PC-9 (cell line): ENCODE measurements around the gene SPSB3. TPM values are rescaled to one million over a fixed set of nuclear protein-coding genes. Genes with fewer than 3 reads are reported as not detected.

ENCODE experiments used
- BruUV-seq: library from RNA; stranded (reverse); fragments of 400-500 nt; replicated peaks from 2 replicates; lab custom pipeline; 2021; lab: Mats Ljungman, UMichigan
- CTCF ChIA-PET: fragments of 300-600 bp; sonication (Branson Sonifier 250); formaldehyde crosslinking; loops from one replicate; lab custom pipeline; 2022; ENCODE audit warnings: antibody characterized with exemption; lab: Charles Lee
- POLR2A ChIA-PET: fragments of 300-600 bp; sonication (Branson Sonifier 250); formaldehyde crosslinking; loops from one replicate; lab custom pipeline; 2022; ENCODE audit warnings: antibody characterized with exemption; ENCODE audit not compliant: unreplicated experiment; lab: Charles Lee
- DNase-seq, 2 experiments: peaks; one replicate each; pipeline versions ENCODE4 v3.0.0 to v3.0.0-alpha.2; 2015 to 2022; ENCODE audit warnings: mixed read lengths in 1 of 2
- H2AFZ ChIP-seq: fragments of 200-600 bp; sonication (generic); 2 replicates; pipeline ENCODE4 v1.8.1; 2017; ENCODE audit warnings: antibody characterized with exemption
- H3F3A ChIP-seq: fragments of 200-600 bp; sonication (generic); 2 replicates; pipeline ENCODE4 v1.8.1; 2017; ENCODE audit warnings: antibody characterized with exemption, mild to moderate bottlenecking, low read depth; ENCODE audit not compliant: insufficient read depth
- H3K27ac ChIP-seq: fragments of 200-600 bp; sonication (generic); 2 replicates; pipeline ENCODE4 v1.6.1; 2016; ENCODE audit warnings: mixed run types
- H3K27me3 ChIP-seq: fragments of 200-600 bp; sonication (generic); 2 replicates; pipeline ENCODE4 v1.6.1; 2016; ENCODE audit warnings: low read depth, mixed run types; ENCODE audit not compliant: insufficient read depth
- H3K36me3 ChIP-seq: fragments of 200-600 bp; sonication (generic); 2 replicates; pipeline ENCODE4 v1.6.1; 2016; ENCODE audit warnings: low read depth, mixed run types
- H3K4me1 ChIP-seq: fragments of 200-600 bp; sonication (generic); replicated peaks from 2 replicates; pipeline ENCODE4 v1.6.1; 2016; ENCODE audit warnings: mixed run types; ENCODE audit not compliant: insufficient read depth
- H3K4me2 ChIP-seq: fragments of 200-600 bp; sonication (generic); 2 replicates; pipeline ENCODE4 v1.6.1; 2017; ENCODE audit warnings: mixed run types
- H3K4me3 ChIP-seq: fragments of 200-600 bp; sonication (generic); 2 replicates; pipeline ENCODE4 v1.6.1; 2016; ENCODE audit warnings: mixed run types
- H3K79me2 ChIP-seq: fragments of 200-600 bp; sonication (generic); 2 replicates; pipeline ENCODE4 v1.6.1; 2017; ENCODE audit warnings: low read depth, mixed run types
- H3K9me2 ChIP-seq: fragments of 200-600 bp; sonication (generic); 2 replicates; pipeline ENCODE4 v1.8.1; 2017; ENCODE audit warnings: mild to moderate bottlenecking; ENCODE audit not compliant: insufficient read depth
- H3K9me3 ChIP-seq: fragments of 200-600 bp; sonication (generic); 2 replicates; pipeline ENCODE4 v1.8.1; 2016; ENCODE audit warnings: low read depth; ENCODE audit not compliant: insufficient read depth
- H4K20me1 ChIP-seq: fragments of 200-600 bp; sonication (generic); 2 replicates; pipeline ENCODE4 v1.8.1; 2017; ENCODE audit not compliant: insufficient read depth
- EZH2 ChIP-seq: fragments of 200-600 bp; sonication (generic); IDR thresholded peaks from 2 replicates; pipeline ENCODE4 v1.8.0; 2017; ENCODE audit warnings: antibody characterized with exemption, low read depth
- intact Hi-C: fragments of 100-400 bp; cut with micrococcal nuclease; formaldehyde crosslinking; loops from one replicate; pipeline ENCODE4 v1.10.0; 2022; ENCODE audit not compliant: unreplicated experiment
- total RNA-seq: library from RNA; stranded (reverse); gene quantifications from 2 replicates; pipeline ENCODE4 v1.2.3, GENCODE V29; 2021
- TF ChIP-seq, protein P1 (sequence below): fragments of 200-600 bp; sonication (generic); conservative IDR thresholded peaks from 2 replicates; pipeline ENCODE4 v1.6.1; 2017; ENCODE audit warnings: mixed run types, antibody characterized with exemption, mild to moderate bottlenecking, moderate library complexity

The SPSB3 gene
- total RNA-seq, 1 experiment from 2014 or later = 58.2 TPM

DNA sequence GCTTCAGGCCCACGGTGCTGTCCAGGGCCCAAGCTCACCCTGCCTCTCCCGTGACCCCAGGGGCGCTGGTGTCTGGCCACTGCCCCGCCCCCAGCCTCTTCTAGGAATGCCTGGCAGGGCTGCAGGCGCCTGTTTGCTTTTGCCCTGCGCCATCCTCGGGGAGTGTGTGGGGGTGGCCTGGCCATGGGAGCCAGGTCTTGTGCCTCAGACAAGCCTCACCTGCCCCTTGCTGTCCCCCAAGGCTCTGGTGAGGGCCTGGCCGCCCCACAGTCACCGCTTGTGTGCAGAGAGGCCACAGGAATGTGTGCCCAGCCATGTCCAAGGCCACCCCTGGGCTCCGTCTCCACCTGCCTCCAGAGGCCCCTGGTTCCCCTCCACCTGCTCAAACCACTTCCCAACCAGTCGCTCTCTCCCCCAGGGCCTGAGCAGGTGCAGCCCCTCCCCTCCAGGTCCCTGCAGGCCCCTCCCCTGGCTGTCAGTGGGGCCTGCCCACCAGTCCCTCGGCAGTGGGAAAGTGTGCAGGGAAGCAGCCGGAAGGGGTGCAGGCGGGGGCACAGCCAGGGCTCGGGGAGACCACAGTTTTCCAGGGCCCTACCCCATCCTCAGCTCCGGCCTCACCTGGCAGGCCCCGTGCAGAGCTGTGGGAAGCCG is 12.0 kb upstream of the SPSB3 start:
- no peaks in the 10 kb centered on the region for H3K36me3 ChIP-seq
- peaks cover 5% of the 10 kb centered on the region; the same call in 1 of the 2 replicates for H3K9me3 ChIP-seq
- BruUV-seq = no TSS peak
- H3K4me3 ChIP-seq = no peak overlapping the region
- DNase-seq = no peak
- H3F3A ChIP-seq = no peaks in the 10 kb centered on the region
- TF ChIP-seq EZH2 = no peak
- TF ChIP-seq, protein P1, sequence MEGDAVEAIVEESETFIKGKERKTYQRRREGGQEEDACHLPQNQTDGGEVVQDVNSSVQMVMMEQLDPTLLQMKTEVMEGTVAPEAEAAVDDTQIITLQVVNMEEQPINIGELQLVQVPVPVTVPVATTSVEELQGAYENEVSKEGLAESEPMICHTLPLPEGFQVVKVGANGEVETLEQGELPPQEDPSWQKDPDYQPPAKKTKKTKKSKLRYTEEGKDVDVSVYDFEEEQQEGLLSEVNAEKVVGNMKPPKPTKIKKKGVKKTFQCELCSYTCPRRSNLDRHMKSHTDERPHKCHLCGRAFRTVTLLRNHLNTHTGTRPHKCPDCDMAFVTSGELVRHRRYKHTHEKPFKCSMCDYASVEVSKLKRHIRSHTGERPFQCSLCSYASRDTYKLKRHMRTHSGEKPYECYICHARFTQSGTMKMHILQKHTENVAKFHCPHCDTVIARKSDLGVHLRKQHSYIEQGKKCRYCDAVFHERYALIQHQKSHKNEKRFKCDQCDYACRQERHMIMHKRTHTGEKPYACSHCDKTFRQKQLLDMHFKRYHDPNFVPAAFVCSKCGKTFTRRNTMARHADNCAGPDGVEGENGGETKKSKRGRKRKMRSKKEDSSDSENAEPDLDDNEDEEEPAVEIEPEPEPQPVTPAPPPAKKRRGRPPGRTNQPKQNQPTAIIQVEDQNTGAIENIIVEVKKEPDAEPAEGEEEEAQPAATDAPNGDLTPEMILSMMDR = no peak
- no peaks in the 10 kb centered on the region for H3K9me2 ChIP-seq
- ChIA-PET CTCF (no interaction called here), POLR2A (no interaction called here)
- H2AFZ ChIP-seq = no peak overlapping the region
- H3K4me1 ChIP-seq = no peaks in the 10 kb centered on the region
- H3K27me3 ChIP-seq = no peaks in the 10 kb centered on the region
- H3K79me2 ChIP-seq = no peaks in the 10 kb centered on the region
- H4K20me1 ChIP-seq = no peaks in the 10 kb centered on the region
- H3K27ac ChIP-seq = no peak overlapping the region
- intact Hi-C loops = no loop called here
- H3K4me2 ChIP-seq = no peak overlapping the region

DNA sequence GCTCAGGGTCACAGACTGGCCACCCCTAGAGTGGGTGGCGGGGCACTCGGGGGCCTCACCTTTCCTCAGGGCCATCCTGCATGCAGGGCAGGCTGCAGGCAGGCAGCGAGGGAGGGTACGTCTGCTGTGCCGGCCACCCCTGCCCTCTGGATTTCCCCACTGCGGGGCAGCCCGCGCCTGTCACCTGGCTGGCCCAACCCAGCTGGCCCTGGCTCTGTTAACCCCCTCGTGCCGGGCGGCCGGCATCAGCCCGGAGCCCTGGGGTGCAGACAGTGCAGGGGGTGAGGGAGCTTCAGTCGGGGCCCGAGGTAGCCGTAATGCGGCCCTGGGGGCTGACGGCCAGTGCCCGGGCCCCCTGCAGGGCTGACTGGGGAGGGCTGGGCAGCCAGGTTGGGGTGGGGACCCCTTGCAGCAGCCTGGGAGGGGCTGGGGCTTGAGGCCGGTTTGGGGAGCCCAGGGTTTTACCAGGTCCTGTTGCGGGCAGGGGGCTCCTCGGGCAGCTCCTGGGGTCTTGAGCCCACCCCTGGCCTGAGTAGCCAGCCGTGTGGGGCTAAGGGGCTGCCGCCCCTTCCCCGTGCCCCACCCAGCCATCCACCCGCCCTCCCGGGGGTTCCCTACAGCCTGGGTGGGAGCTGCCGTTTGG is 11.3 kb upstream of the SPSB3 start, which contains the start of gene IGFALS:
Gene IGFALS (minus strand): TSS at position 128 of the 643 bp plus-strand sequence. CDS start 53 bp downstream, at position 75.
- BruUV-seq = no TSS peak
- Histone ChIP-seq H3K4me2 (no peak within 1 kb of the TSS), H3K36me3 (no peaks in the 10 kb centered on the region), H4K20me1 (no peaks in the 10 kb centered on the region), H2AFZ (no peak within 1 kb of the TSS), H3K27me3 (no peaks in the 10 kb centered on the region), H3K9me2 (no peaks in the 10 kb centered on the region), H3K4me3 (no peak within 1 kb of the TSS), H3K4me1 (no peaks in the 10 kb centered on the region), H3K9me3 (peaks cover 5% of the 10 kb centered on the region; the same call in 1 of the 2 replicates), H3K27ac (no peak within 1 kb of the TSS), H3F3A (no peaks in the 10 kb centered on the region), H3K79me2 (no peaks in the 10 kb centered on the region)
- intact Hi-C loops = no loop called here
- no peak for DNase-seq
- TF ChIP-seq EZH2 = no peak
- TF ChIP-seq, protein P1 = no peak
- ChIA-PET CTCF (no interaction called here), POLR2A (no interaction called here)

GRCh38 chr16:1792836-1793577 is 10.6 kb upstream of the SPSB3 start:
- intact Hi-C loops = no loop called here
- Histone ChIP-seq H3K27ac (no peak overlapping the region), H3K4me3 (no peak overlapping the region), H3K9me2 (no peaks in the 10 kb centered on the region), H3K79me2 (no peaks in the 10 kb centered on the region), H3K4me1 (no peaks in the 10 kb centered on the region), H2AFZ (no peak overlapping the region), H3K4me2 (no peak overlapping the region), H3F3A (no peaks in the 10 kb centered on the region), H3K9me3 (peaks cover 5% of the 10 kb centered on the region; the same call in 1 of the 2 replicates), H3K36me3 (no peaks in the 10 kb centered on the region), H3K27me3 (no peaks in the 10 kb centered on the region), H4K20me1 (no peaks in the 10 kb centered on the region)
- no peak for DNase-seq
- BruUV-seq = no TSS peak
- TF ChIP-seq EZH2 = no peak
- TF ChIP-seq, protein P1 = no peak
- ChIA-PET CTCF (no interaction called here), POLR2A (no interaction called here)
